SU-DHL-6 (cell line): ENCODE data around the gene NSUN2.

Experiments used
- H2AFZ ChIP-seq: fragments of 200-600 bp; sonication (generic); 2 replicates; pipeline ENCODE4 v1.6.1; 2014; ENCODE audit warnings: low read depth, mild to moderate bottlenecking, moderate library complexity, mixed read lengths, antibody characterized with exemption, low read length; ENCODE audit not compliant: severe bottlenecking
- H3F3A ChIP-seq: fragments of 200-600 bp; shearing (Covaris generic); 2 replicates; pipeline ENCODE4 v1.6.0; 2016; ENCODE audit warnings: antibody characterized with exemption, mild to moderate bottlenecking; ENCODE audit not compliant: insufficient read depth
- H3K27ac ChIP-seq: fragments of 200-600 bp; sonication (generic); 2 replicates; pipeline ENCODE4 v1.5.1; 2016; ENCODE audit warnings: low read depth, mild to moderate bottlenecking, low read length, moderate library complexity, mixed read lengths
- H3K27me3 ChIP-seq: fragments of 200-600 bp; sonication (generic), shearing (Covaris generic); 2 replicates; pipeline ENCODE4 v1.6.0; 2014; ENCODE audit warnings: mild to moderate bottlenecking, low read length
- H3K36me3 ChIP-seq: fragments of 200-600 bp; sonication (generic); 2 replicates; pipeline ENCODE4 v1.6.1; 2014; ENCODE audit warnings: mild to moderate bottlenecking, low read length, mixed read lengths
- H3K4me2 ChIP-seq: fragments of 300-600, 200-600 bp; shearing (Covaris generic), sonication (generic); 2 replicates; pipeline ENCODE4 v1.6.0; 2014; ENCODE audit warnings: low read length, low read depth, mild to moderate bottlenecking; ENCODE audit not compliant: poor library complexity, severe bottlenecking
- H3K4me3 ChIP-seq: fragments of 200-600 bp; sonication (generic); 2 replicates; pipeline ENCODE4 v1.5.1; 2014; ENCODE audit warnings: antibody characterized with exemption, low read length, mild to moderate bottlenecking, mixed read lengths; ENCODE audit not compliant: insufficient read depth, poor library complexity, severe bottlenecking
- H3K79me2 ChIP-seq: fragments of 200-600 bp; sonication (generic); 2 replicates; pipeline ENCODE4 v1.6.1; 2014; ENCODE audit warnings: mild to moderate bottlenecking, low read length, moderate library complexity; ENCODE audit not compliant: insufficient read depth
- H3K9ac ChIP-seq: fragments of 200-600 bp; sonication (generic); 2 replicates; pipeline ENCODE4 v1.7.0; 2014; ENCODE audit warnings: mild to moderate bottlenecking, low read length
- H3K9me2 ChIP-seq: fragments of 200-600 bp; sonication (generic); replicated peaks from 2 replicates; pipeline ENCODE4 v1.6.1; 2014; ENCODE audit warnings: low read length; ENCODE audit not compliant: insufficient read depth
- H3K9me3 ChIP-seq: fragments of 200-600 bp; sonication (generic); 2 replicates; pipeline ENCODE4 v1.6.1; 2014; ENCODE audit warnings: low read length, mixed read lengths; ENCODE audit not compliant: insufficient read depth
- H4K20me1 ChIP-seq: fragments of 200-600 bp; sonication (generic); 2 replicates; pipeline ENCODE4 v1.6.1; 2014; ENCODE audit warnings: low read depth, mild to moderate bottlenecking, antibody characterized with exemption, low read length, moderate library complexity, mixed read lengths
- CTCF ChIP-seq: fragments of 200-600 bp; sonication (generic); IDR thresholded peaks from one replicate; pipeline ENCODE4 v1.5.1; 2017; ENCODE audit warnings: antibody characterized with exemption, mild to moderate bottlenecking, low read length, moderate library complexity; ENCODE audit not compliant: insufficient read depth, poor library complexity, severe bottlenecking
- EZH2phosphoT487 ChIP-seq: fragments of 200-600 bp; sonication (generic), shearing (Covaris generic); conservative IDR thresholded peaks from 2 replicates; pipeline ENCODE4 v1.6.1; 2018; ENCODE audit warnings: mild to moderate bottlenecking, antibody characterized with exemption, low read length, moderate library complexity, mixed read lengths

NSUN2 gene

GRCh38 chr5:6680922-6681321, 48.1 kb upstream of the NSUN2 start:
- H3K27me3 ChIP-seq = no peaks in the 10 kb centered on the region
- no peak overlapping the region for H3K27ac ChIP-seq
- no peaks in the 10 kb centered on the region for H3K79me2 ChIP-seq
- TF ChIP-seq EZH2phosphoT487 (no peak), CTCF (no peak)
- no peaks in the 10 kb centered on the region for H4K20me1 ChIP-seq
- no peak overlapping the region for H3K9ac ChIP-seq
- H3K36me3 ChIP-seq = no peaks in the 10 kb centered on the region
- H3K4me2 ChIP-seq = no peak overlapping the region
- no peaks in the 10 kb centered on the region for H3K9me2 ChIP-seq
- no peaks in the 10 kb centered on the region for H3F3A ChIP-seq
- no peak overlapping the region for H2AFZ ChIP-seq
- no peaks in the 10 kb centered on the region for H3K9me3 ChIP-seq
- H3K4me3 ChIP-seq = no peak overlapping the region

- Histone ChIP-seq H3K27ac (no peak overlapping the region), H3K9ac (no peak overlapping the region), H3K36me3 (no peaks in the 10 kb centered on the region), H3K9me3 (no peaks in the 10 kb centered on the region), H4K20me1 (no peaks in the 10 kb centered on the region), H3K4me2 (no peak overlapping the region), H3K27me3 (no peaks in the 10 kb centered on the region), H3K4me3 (no peak overlapping the region), H3F3A (no peaks in the 10 kb centered on the region), H3K9me2 (no peaks in the 10 kb centered on the region), H3K79me2 (no peaks in the 10 kb centered on the region), H2AFZ (no peak overlapping the region)
- TF ChIP-seq CTCF (no peak), EZH2phosphoT487 (no peak)
These were observed 45.5 kb upstream of the NSUN2 start for GRCh38 chr5:6678385-6678784.

- Histone ChIP-seq H3K9ac (no peak overlapping the region), H3K27me3 (no peaks in the 10 kb centered on the region), H3K36me3 (no peaks in the 10 kb centered on the region)
These were observed 43.9 kb upstream of the NSUN2 start for GRCh38 chr5:6676702-6677101.

More at GRCh38 chr5:6676702-6677101, 43.9 kb upstream of the NSUN2 start:
- no peaks in the 10 kb centered on the region for H3K9me2 ChIP-seq
- no peaks in the 10 kb centered on the region for H3K79me2 ChIP-seq
- H3K9me3 ChIP-seq = no peaks in the 10 kb centered on the region
- H3K4me3 ChIP-seq = no peak overlapping the region
- TF ChIP-seq EZH2phosphoT487 = no peak
- TF ChIP-seq CTCF = no peak
- H3F3A ChIP-seq = no peaks in the 10 kb centered on the region
- no peak overlapping the region for H3K4me2 ChIP-seq
- no peak overlapping the region for H2AFZ ChIP-seq
- no peaks in the 10 kb centered on the region for H4K20me1 ChIP-seq
- no peak overlapping the region for H3K27ac ChIP-seq
